NT2/D1 (cell line): ENCODE measurements around the gene CLINT1.

Source experiments
- SUZ12 ChIP-seq: IDR thresholded peaks from 2 replicates; pipeline ENCODE4 v1.6.1; 2011; ENCODE audit not compliant: insufficient read length, insufficient read depth; ENCODE audit errors: extremely low read depth
- YY1 ChIP-seq: IDR thresholded peaks from 2 replicates; pipeline ENCODE4 v1.6.1; 2011; ENCODE audit not compliant: insufficient read length, insufficient read depth
- ZNF274 ChIP-seq: IDR thresholded peaks from 2 replicates; pipeline ENCODE4 v1.6.1; 2011; ENCODE audit warnings: mild to moderate bottlenecking, low read depth, low read length

- TF ChIP-seq SUZ12 (no peak), YY1 (no peak), ZNF274 (no peak)
Measured at GRCh38 chr5:157750320-157750719, 108.6 kb downstream of the CLINT1 start.
